GM21529 (cell line): ENCODE measurements around the gene GRIN1.

Experiments used
- ATAC-seq: cut with Tn5 transposase; IDR thresholded peaks from one replicate; pipeline ENCODE4 v1.9.1; 2021; ENCODE audit not compliant: unreplicated experiment

GRIN1 gene

DNA sequence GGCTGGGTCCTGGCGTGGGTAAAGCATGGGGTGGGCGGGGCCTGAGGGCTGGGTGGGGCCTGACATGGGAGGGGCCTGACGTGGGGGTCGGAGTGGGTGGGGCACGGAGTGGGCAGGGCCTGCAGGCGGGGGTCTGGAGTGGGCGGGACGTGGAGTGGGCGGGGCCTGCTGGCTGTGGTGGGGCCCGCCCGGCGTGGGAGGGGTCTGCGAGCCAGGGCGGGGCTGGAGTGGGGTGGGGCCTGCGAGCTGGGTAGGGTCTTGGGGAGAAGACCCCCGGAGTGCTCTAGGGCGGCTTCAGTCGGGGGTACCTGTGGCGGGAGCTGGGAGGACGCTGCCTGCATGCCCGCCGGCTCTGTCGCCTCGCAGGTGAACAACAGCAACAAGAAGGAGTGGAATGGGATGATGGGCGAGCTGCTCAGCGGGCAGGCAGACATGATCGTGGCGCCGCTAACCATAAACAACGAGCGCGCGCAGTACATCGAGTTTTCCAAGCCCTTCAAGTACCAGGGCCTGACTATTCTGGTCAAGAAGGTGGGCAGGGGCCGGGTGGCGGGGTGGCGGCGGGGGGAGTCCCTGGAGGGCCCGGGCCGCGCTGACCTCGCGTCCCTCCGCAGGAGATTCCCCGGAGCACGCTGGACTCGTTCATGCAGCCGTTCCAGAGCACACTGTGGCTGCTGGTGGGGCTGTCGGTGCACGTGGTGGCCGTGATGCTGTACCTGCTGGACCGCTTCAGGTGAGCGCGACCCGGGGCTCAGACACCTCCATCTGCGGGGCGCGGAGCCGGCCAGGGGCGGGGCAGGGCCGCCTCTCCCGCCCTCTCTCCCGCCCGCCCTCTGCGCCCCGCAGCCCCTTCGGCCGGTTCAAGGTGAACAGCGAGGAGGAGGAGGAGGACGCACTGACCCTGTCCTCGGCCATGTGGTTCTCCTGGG is 22.9 kb downstream of the GRIN1 start:
- no peak for ATAC-seq

DNA sequence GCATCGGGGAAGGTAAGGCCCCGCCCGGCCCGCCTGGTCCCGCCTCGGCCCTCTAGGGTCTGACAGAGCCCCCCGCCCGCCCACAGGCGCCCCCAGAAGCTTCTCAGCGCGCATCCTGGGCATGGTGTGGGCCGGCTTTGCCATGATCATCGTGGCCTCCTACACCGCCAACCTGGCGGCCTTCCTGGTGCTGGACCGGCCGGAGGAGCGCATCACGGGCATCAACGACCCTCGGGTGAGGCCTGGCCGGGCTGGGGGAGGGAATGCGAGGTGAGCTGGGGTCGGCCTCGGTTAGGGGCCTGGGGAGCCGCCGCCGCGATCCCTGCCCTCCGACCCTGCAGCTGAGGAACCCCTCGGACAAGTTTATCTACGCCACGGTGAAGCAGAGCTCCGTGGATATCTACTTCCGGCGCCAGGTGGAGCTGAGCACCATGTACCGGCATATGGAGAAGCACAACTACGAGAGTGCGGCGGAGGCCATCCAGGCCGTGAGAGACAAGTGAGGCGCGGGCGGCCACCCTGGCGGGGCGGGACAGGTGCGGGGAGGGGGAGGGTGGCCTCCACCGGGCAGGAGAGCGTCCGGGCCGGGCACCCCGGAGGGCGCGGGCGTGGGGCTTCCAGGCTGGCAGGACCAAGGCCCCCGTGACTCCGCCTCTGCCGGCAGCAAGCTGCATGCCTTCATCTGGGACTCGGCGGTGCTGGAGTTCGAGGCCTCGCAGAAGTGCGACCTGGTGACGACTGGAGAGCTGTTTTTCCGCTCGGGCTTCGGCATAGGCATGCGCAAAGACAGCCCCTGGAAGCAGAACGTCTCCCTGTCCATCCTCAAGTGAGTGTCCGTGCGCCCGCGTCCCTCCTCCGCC is 23.8 kb downstream of the GRIN1 start:
- no peak for ATAC-seq

DNA sequence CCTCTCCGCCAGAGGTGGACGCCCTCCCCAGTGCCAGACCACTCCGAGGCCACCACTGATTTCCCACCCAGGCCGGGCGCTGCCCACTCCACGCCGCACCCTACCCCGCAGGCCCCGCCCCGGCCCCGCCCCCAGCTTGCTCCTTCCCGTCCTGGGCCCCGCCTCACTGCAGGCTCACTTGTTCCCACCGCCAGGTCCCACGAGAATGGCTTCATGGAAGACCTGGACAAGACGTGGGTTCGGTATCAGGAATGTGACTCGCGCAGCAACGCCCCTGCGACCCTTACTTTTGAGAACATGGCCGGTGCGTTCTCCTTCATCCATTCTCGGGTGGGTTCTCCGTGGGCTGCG is 24.4 kb downstream of the GRIN1 start:
- ATAC-seq, result no peak

DNA sequence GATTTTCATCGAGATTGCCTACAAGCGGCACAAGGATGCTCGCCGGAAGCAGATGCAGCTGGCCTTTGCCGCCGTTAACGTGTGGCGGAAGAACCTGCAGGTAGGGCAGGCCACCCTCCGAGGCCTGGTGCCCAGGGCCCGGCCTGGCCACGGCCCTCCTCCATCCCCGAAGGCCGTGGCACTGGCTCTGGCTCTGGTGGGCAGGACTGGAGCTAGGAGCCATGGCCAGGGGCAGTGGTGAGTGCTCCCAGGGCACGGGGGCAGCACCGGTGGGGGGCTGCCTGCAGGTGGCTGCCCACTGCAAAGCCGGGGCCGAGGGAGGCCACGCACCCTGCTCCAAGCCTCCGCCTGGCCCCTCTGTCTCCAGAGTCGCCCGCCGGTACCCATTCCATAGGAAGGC is 24.9 kb downstream of the GRIN1 start:
- no peak for ATAC-seq

DNA sequence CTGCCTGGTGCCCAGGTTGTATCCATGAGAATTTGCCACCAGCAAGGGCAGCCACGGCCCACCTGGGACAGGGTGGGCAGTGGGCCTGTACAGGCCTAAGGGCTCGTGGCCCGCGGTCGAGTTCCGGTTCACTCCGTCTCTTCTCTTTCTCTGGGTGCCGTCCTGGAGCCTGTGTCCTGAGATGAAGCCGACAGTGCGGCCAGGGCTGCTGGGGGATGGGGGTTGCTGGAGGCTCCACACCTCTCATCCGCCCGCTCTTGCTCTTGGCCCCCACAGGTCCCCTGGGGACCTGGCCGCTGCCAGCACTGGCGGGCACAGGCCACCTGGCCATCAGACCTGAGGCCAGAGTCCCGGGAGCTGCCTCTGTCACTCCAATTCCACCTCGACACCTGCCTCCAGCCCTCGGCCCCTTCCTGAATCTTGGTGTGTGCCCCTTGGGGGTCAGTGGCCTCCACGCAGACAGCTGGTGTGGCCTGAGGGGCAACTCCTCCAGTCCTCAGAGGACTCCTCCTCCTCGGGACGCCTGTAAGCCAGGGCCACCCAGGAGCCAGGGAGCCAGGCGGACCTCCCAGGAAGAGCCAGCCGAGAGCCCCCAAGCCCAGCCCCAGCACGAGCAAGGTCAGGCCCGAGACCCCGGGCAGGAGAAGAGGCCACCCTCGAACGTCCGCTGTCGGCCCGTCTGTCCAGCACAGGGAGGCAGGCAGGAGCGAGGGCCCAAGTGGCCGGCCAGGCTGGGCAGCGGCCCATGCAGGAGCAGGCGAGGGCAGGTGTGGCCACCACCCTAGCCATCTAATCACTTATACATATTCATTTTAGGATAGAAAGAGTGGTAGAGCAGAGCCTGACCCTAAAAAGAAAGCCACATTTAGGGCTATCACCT is 25.7 kb downstream of the GRIN1 start:
- ATAC-seq, result no peak

DNA sequence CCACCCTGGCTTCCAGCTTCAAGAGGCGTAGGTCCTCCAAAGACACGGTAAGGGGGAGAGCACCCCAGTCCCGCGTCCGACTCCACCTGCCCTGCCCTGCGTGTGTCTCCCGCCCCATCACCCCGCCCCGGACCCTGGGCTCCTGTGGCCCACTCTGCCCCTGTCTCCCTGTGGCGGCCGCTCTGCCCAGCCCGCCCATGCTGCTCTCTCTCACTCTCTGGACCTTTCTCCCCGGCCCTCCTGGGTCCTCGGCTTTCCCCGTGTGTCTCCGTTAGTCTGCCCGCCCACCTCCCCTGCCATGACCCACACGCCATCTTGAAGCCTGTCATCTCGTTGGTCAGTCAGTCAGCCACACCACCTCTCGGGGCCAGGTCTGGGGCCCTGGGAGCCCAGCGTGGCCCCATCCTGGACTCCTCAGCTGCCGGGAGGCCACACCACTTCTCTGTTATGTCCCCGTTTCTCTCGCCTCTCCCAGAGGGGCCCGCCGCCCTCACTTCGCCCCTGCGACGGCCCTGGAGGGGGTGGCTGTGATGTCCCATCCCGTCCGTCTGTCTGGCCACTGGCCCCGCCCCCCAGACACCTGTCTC is 26.4 kb downstream of the GRIN1 start:
- no peak for ATAC-seq

DNA sequence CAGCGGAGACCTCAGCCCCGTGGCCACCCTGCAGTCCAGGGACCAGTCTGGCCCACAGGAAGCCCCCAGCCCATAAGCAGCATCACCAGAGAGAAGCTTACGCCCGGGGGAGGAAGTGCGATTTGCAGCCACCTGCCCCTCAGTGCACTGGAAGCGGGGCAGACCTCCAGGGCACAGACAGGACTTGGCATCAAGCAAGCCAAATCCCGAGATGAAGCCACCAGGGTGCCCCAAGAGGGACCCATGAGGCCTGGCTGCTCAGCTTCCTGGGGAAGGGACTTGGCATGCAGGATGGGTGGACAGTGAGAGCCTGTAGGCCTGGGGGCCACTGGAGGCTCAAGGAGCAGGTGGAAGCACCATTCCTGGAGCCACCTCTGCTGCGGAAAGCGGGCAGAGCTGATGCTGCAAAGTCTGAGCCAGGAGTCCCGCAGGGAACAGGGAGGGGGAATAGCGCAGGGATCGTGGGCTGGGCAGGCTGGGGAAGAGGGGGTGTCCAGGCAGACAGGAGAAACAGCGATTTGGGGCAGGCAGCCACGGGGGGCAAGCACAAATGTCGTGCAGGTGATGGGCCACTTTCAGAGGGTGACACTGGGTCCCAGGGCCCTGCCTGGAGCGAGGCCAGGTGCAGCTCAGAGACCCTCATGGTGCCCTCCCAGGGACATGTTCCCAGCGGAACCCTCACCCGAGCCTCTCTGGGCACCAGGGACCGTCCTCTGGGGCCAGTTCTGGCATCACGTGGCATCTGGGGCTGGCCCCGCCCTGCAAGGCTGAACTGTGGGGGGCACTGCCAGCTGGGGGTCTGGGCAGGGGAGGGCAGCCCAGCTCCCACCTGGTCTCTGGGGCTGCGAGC is 27.7 kb downstream of the GRIN1 start:
- no peak for ATAC-seq

DNA sequence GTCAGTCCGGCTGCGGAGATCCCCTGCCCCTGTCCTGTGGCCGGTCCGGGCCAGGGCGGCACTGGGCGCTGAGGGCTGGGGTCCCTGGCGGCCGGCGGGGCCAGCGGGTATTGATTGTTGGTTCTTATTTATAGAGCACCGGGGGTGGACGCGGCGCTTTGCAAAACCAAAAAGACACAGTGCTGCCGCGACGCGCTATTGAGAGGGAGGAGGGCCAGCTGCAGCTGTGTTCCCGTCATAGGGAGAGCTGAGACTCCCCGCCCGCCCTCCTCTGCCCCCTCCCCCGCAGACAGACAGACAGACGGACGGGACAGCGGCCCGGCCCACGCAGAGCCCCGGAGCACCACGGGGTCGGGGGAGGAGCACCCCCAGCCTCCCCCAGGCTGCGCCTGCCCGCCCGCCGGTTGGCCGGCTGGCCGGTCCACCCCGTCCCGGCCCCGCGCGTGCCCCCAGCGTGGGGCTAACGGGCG is 28.4 kb downstream of the GRIN1 start:
- ATAC-seq, result no peak

DNA sequence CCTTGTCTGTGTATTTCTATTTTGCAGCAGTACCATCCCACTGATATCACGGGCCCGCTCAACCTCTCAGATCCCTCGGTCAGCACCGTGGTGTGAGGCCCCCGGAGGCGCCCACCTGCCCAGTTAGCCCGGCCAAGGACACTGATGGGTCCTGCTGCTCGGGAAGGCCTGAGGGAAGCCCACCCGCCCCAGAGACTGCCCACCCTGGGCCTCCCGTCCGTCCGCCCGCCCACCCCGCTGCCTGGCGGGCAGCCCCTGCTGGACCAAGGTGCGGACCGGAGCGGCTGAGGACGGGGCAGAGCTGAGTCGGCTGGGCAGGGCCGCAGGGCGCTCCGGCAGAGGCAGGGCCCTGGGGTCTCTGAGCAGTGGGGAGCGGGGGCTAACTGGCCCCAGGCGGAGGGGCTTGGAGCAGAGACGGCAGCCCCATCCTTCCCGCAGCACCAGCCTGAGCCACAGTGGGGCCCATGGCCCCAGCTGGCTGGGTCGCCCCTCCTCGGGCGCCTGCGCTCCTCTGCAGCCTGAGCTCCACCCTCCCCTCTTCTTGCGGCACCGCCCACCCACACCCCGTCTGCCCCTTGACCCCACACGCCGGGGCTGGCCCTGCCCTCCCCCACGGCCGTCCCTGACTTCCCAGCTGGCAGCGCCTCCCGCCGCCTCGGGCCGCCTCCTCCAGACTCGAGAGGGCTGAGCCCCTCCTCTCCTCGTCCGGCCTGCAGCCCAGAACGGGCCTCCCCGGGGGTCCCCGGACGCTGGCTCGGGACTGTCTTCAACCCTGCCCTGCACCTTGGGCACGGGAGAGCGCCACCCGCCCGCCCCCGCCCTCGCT is 29.0 kb downstream of the GRIN1 start:
- no peak for ATAC-seq

DNA sequence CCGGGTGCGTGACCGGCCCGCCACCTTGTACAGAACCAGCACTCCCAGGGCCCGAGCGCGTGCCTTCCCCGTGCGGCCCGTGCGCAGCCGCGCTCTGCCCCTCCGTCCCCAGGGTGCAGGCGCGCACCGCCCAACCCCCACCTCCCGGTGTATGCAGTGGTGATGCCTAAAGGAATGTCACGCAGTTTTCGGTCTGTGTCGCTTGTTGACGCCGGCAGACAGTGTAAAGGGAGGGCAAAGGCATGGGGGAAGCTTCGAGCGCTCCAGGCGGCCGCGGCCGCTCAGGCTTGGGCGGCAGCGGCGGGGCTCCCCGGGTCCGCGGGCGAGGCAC is 29.6 kb downstream of the GRIN1 start:
- ATAC-seq, result no peak

DNA sequence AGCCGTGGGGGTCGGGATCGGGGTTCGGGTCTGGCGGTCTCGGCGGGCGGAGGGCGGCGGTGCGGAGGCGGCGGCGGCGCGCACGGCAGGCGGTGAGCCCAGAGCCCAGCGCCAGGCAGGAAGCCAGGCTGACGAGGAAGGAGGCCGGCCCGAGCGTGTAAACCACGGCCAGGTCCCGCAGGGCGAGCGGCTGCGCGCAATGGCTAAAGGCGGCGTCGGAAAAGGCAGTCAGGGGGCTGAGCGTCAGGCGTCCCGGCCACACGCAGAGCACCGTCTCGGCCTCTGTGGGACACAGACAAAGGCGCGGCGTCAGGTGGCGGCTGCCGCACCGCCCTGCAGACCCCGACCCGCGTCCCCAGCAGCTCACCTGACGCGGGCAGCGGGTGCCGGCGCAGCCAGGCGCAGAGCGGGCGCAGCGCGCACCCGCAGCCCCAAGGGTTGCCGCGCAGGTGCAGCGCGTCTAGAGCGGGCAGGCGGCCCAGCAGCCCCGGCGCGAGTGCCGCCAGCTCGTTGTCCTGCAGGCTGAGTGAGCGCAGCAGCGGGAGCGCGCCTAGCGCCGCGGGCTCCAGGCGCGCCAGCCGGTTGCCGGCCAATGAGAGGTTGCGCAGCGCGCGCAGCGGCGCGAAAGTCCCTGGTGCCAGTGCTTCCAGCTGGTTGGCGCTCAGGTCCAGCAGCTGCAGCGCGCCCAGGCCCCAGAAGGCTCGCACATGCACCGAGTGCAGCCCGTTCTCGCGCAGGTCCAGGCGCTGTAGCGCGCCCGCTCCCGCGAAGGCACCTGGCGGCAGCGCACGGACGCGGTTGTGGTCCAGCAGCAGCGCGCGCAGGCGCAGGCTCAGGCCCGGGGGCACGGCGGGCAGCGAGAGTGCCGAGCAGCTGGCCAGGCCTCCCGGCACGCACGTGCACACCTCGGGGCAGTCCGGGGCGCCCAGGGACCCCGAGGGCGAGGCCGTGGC is 30.2 kb downstream of the GRIN1 start:
- ATAC-seq, result no peak

DNA sequence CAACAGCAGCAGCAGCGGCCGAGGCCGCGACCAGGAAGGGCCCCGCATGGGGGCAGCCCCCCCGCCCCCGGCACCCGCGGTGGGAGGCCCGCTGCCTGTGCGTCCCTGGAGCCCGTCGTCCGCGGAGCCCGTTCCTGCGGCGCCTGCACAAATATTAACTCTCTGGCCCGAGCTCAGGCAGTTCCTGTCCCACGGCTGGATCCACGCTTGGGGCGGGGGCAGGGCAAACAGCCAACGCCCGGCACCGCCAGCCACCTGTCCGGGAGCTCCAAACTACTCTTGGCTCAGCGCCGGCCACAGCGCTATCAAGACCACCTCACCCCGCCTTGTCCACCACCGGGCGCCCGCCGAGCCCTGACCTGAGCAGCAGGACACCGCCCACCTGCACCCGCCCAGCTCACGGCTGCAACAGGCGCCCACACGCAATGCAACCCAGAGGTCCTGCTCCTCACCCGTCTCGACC is 31.0 kb downstream of the GRIN1 start, which contains the start of gene LRRC26:
LRRC26 (minus strand) TSS at position 156 of the 463 bp plus-strand sequence; CDS start at position 48, 108 bp downstream.
- ATAC-seq, result no peak

DNA sequence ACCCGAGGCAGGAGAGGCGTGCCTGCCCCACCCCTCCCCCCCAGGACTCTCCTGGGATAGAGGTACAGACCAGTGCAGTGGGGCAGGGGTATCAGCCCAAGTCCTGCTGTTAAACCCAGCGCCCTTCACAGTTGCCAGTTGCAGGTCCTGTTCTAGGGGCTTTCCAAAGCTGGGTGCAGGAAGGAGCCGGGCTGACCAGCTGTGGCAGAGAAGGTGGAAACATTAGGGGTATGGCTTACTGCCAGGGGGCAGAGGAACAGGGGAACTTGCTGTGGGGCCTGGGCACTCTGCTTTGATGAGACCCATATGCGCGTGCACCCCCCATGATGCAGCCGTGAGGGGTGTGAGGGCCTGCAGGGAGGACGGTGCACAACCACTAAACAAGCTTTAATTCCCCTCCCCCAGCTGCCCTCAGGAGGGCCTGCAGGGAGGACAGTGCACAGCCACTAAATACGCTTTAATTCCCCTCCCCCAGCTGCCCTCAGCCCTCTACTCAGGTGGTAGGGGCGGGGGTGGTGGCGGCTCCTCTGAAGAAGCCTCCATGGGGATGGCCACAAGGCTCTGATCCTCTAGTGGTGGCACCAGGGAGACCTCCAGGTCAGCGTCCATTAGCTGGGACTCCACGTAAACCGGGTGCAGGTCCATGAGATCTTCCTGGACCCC is 31.7 kb downstream of the GRIN1 start:
- ATAC-seq, result no peak

DNA sequence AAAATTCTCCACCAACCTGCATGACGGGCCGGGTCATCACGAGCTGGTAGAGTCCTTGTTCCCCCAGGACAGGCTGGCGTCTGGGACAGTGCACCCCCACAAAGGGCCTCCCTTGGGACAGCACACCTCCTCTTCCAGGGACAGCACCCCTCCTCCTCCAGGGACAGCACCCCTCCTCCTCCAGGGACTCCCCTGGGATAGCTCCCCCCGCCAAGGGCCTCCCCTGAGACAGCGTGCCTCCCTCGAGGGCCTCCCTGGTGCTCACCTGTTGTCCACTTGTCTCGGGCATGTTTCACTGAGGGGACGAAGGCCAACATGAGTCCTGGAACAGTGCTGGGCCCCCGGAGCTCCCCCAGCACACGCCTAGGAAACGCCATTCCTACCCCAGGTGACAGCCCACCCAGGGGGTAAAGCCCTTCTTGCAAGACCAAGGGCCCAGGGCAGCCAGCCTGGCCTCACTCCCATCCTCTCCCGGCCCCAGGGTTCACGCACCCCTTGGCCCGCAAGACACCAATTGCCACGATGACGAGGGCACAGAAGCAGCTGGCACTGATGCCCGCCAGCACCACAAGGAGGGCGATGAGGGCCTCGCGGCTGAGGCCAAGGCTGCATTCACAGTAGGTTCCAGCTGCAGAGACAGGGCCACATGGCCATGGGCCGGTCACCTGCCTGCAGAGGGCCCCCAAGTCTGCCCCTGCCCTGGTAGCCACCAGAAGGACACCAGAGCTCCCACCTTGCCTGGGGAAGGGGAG is 32.4 kb downstream of the GRIN1 start:
- ATAC-seq, result no peak

DNA sequence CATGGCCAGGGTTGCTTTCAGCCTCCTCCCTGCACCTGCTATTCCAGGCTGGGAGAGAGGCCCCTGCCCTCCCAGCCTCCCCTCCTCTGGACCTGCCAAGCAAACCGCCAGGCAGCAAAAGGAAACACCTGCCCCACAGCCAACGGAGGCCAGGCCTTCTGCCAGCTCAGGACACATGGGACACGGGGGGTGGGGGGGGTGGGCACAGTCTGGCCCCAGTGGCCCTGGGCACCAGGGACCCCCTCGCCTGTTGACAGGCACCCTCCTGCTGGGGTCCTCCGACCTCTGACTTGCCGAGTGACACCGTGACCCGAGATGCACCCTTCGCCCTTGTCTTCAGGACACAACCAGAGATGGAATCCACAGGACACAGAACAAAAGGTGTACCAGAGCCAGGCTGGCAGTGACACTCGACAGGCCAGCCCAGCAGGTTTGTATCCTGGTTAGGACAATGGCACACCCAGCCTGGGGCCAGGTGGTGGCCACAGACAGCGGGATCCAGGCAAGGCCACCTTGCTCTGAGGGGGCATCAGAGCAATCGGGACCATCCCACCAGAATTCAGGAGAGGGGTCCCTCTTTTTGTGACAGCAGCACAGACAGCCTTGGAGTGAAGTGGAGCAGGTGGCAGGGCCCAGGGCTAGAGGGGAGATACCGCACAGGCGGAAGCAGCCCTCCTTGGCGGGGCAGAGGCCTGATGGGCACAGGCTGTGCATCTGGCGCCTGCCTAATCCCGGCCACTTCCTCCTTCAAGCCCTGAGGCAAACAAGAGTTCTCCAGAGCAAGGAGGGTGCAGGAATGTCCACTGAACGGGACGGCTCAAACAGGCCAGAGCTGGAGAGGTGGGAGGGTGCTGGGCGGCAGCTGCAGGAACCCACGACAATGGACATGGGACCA is 34.2 kb downstream of the GRIN1 start:
- ATAC-seq, result no peak
